Ascending aorta (tissue), 2 donors: ENCODE measurements around the gene IZUMO2. TPM values are rescaled to one million over a fixed set of nuclear protein-coding genes. Genes with fewer than 3 reads are reported as not detected.

ENCODE experiments used
- DNase-seq, 2 donors: peaks; one replicate each; pipeline ENCODE4 v3.0.0-alpha.2; 2019; ENCODE audit warnings: low spot score in 2 of 2
- H3K27ac ChIP-seq, 2 donors: fragments of 200-600 bp; sonication (generic); one replicate each; pipeline ENCODE4 v1.5.1; 2016 to 2017; ENCODE audit warnings: mild to moderate bottlenecking in 1 of 2
- H3K27me3 ChIP-seq: fragments of 200-600 bp; sonication (generic); one replicate; pipeline ENCODE4 v1.5.1; 2017
- H3K36me3 ChIP-seq, 2 donors: fragments of 200-600 bp; sonication (generic); one replicate each; pipeline ENCODE4 v1.5.1; 2016
- H3K4me1 ChIP-seq, 2 donors: fragments of 200-600 bp; sonication (generic); one replicate each; pipeline ENCODE4 v1.5.1; 2016 to 2017; ENCODE audit warnings: mild to moderate bottlenecking in 1 of 2
- H3K4me3 ChIP-seq, 2 donors: fragments of 200-600 bp; sonication (generic); one replicate each; pipeline ENCODE4 v1.5.1; 2016 to 2017; ENCODE audit warnings: mild to moderate bottlenecking in 1 of 2
- H3K9me3 ChIP-seq, 2 donors: fragments of 200-600 bp; sonication (generic); one replicate each; pipeline ENCODE4 v1.5.1; 2016
- CTCF ChIP-seq, 3 experiments: fragments of 200-600 bp in 2 of 3; fragments of 450-650 bp in 1 of 3; sonication (generic) in 2 of 3; IDR thresholded peaks; one replicate each; pipeline ENCODE4 v1.5.1; 2016 to 2019; ENCODE audit warnings: antibody characterized with exemption in 3 of 3, mild to moderate bottlenecking in 1 of 3, moderate library complexity in 1 of 3
- intact Hi-C: fragments of 100-400 bp; cut with DNase I; formaldehyde crosslinking; loops from one replicate; pipeline ENCODE4 v1.15.1; 2023
- total RNA-seq: library from RNA; depleted of rRNA; stranded (reverse); fragments of >200 nt; gene quantifications from one replicate; pipeline ENCODE4 v1.1.0, GENCODE V29; 2016

Gene IZUMO2
- total RNA-seq, 1 donor from 2014 or later = not detected

GRCh38 chr19:50202386-50202785 lies 39.3 kb upstream of the IZUMO2 start:
- no peak for TF ChIP-seq CTCF (IDR thresholded peaks at IDR 0.05)
- no peaks in the 10 kb centered on the region for H3K27me3 ChIP-seq

GRCh38 chr19:50199259-50199555 lies 36.1 kb upstream of the IZUMO2 start:
- Histone ChIP-seq H3K36me3 (no peaks in the 10 kb centered on the region), H3K4me1 (peaks cover 0 to 17% of the 10 kb centered on the region in 2 donors), H3K27ac (peak overlapping the region in 1 of 2 donors; percentile 11), H3K9me3 (no peaks in the 10 kb centered on the region), H3K4me3 (no peak overlapping the region), H3K27me3 (no peaks in the 10 kb centered on the region)
- intact Hi-C loops = no loop called here
- no peak for TF ChIP-seq CTCF (IDR thresholded peaks at IDR 0.05)
- no peak for DNase-seq

More at GRCh38 chr19:50202386-50202785, 39.3 kb upstream of the IZUMO2 start:
- H3K4me1 ChIP-seq = peaks cover 0 to 21% of the 10 kb centered on the region in 2 donors
- intact Hi-C loops = loop anchor here (10.0 kb wide), 1 partner anchor 312 kb away; the partner anchor contains the start of genes ASPDH and JOSD2
- H3K27ac ChIP-seq = no peak overlapping the region
- no peaks in the 10 kb centered on the region for H3K36me3 ChIP-seq
- H3K9me3 ChIP-seq = no peaks in the 10 kb centered on the region
- no peak for DNase-seq
- H3K4me3 ChIP-seq = peak overlapping the region in 1 of 2 donors; percentile 78

GRCh38 chr19:50198431-50199258 lies 35.6 kb upstream of the IZUMO2 start:
- Histone ChIP-seq H3K4me3 (no peak overlapping the region), H3K27ac (no peak overlapping the region), H3K36me3 (no peaks in the 10 kb centered on the region), H3K4me1 (peaks cover 0 to 13% of the 10 kb centered on the region in 2 donors), H3K9me3 (no peaks in the 10 kb centered on the region), H3K27me3 (no peaks in the 10 kb centered on the region)
- DNase-seq = no peak
- no peak for TF ChIP-seq CTCF (IDR thresholded peaks at IDR 0.05)
- intact Hi-C loops = no loop called here

- DNase-seq = no peak
- Histone ChIP-seq H3K4me3 (no peak overlapping the region), H3K9me3 (no peaks in the 10 kb centered on the region), H3K4me1 (peaks cover 0 to 7% of the 10 kb centered on the region in 2 donors), H3K27me3 (no peaks in the 10 kb centered on the region), H3K27ac (no peak overlapping the region), H3K36me3 (no peaks in the 10 kb centered on the region)
- no peak for TF ChIP-seq CTCF (IDR thresholded peaks at IDR 0.05)
- intact Hi-C loops = no loop called here
Observed at GRCh38 chr19:50197348-50197747, 34.3 kb upstream of the IZUMO2 start.

- Histone ChIP-seq H3K4me3 (no peak overlapping the region), H3K27me3 (no peaks in the 10 kb centered on the region), H3K9me3 (no peaks in the 10 kb centered on the region), H3K36me3 (no peaks in the 10 kb centered on the region), H3K4me1 (peaks cover 0 to 7% of the 10 kb centered on the region in 2 donors), H3K27ac (no peak overlapping the region)
- TF ChIP-seq CTCF (IDR thresholded peaks at IDR 0.05) = no peak
- intact Hi-C loops = no loop called here
- no peak for DNase-seq
Observed at GRCh38 chr19:50196322-50196932, 33.3 kb upstream of the IZUMO2 start.
